HUES48 (cell line): ENCODE results near the gene THAP6.

Source experiments
- H3K27ac ChIP-seq: one replicate; pipeline ENCODE4 v1.7.0; 2013; ENCODE audit warnings: low read depth, low read length, inconsistent platforms
- H3K27me3 ChIP-seq: 2 replicates; pipeline ENCODE4 v1.6.1; 2013; ENCODE audit warnings: mild to moderate bottlenecking, low read length; ENCODE audit not compliant: control insufficient read depth, insufficient read depth
- H3K36me3 ChIP-seq: 2 replicates; pipeline ENCODE4 v1.6.1; 2013; ENCODE audit warnings: low read length; ENCODE audit not compliant: control insufficient read depth, insufficient read depth
- H3K4me1 ChIP-seq: 2 replicates; pipeline ENCODE4 v1.6.1; 2013; ENCODE audit warnings: mild to moderate bottlenecking, low read length; ENCODE audit not compliant: control insufficient read depth, insufficient read depth
- H3K4me3 ChIP-seq: 2 replicates; pipeline ENCODE4 v1.5.1; 2013; ENCODE audit warnings: mild to moderate bottlenecking, low read depth, low read length
- H3K9ac ChIP-seq: 2 replicates; pipeline ENCODE4 v1.6.1; 2013; ENCODE audit warnings: mild to moderate bottlenecking, low read depth, low read length, moderate library complexity
- H3K9me3 ChIP-seq: 2 replicates; pipeline ENCODE4 v1.6.1; 2013; ENCODE audit warnings: low read length; ENCODE audit not compliant: control insufficient read depth, insufficient read depth

THAP6 gene

GRCh38 chr4:75547647-75548387 lies 33.5 kb downstream of the THAP6 start:
- H3K27me3 ChIP-seq, result no peaks in the 10 kb centered on the region

DNA sequence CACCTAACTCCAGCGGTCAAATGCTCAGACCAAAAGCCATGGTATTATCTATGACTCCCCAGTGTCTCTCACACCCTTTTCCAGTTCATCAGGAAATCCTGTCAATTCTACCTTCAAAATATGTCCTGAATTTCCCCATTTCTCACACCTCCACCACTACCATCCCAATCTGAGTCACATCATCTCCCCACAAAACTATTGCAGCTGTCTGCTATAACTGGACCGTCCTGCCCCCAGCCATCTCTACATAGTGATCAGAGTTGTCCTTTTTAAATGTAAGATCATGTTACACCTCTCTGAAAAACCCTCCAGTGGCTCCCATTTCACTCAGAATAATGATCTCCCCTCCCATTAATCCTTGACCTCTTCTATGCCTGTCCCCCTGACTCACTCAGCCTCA lies 34.7 kb downstream of the THAP6 start:
- Histone ChIP-seq H3K27me3 (no peaks in the 10 kb centered on the region), H3K4me3 (no peak overlapping the region), H3K9me3 (no peaks in the 10 kb centered on the region), H3K36me3 (no peaks in the 10 kb centered on the region), H3K4me1 (no peaks in the 10 kb centered on the region), H3K9ac (no peak overlapping the region), H3K27ac (no peak overlapping the region)

More at GRCh38 chr4:75547647-75548387, 33.5 kb downstream of the THAP6 start:
- Histone ChIP-seq H3K9ac (no peak overlapping the region), H3K4me1 (no peaks in the 10 kb centered on the region), H3K27ac (no peak overlapping the region), H3K9me3 (no peaks in the 10 kb centered on the region), H3K4me3 (no peak overlapping the region), H3K36me3 (no peaks in the 10 kb centered on the region)

DNA sequence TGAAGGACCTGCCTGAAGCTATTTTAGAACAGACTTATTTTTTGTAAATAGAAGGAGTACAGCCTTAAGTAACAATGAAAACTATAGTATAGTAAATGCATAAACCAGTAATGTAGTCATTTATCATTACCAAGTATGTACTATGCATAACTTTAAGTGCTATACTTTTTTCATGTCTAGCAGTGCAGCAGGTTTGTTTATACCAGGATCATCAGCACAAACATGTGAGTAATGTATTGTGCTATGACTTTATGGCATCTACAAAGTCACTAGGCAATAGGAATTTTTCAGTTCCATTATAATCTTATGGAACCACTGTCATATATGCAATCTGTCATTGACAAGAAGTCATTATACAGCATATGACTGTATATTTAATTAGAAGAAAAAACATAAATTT lies 38.2 kb downstream of the THAP6 start:
- H3K27ac ChIP-seq, result no peak overlapping the region
- no peak overlapping the region for H3K4me3 ChIP-seq
- H3K36me3 ChIP-seq, result no peaks in the 10 kb centered on the region
- H3K9ac ChIP-seq, result no peak overlapping the region
- H3K27me3 ChIP-seq, result no peaks in the 10 kb centered on the region
- peaks cover 5% of the 10 kb centered on the region; the same call in 1 of the 2 replicates for H3K4me1 ChIP-seq
- no peaks in the 10 kb centered on the region for H3K9me3 ChIP-seq

DNA sequence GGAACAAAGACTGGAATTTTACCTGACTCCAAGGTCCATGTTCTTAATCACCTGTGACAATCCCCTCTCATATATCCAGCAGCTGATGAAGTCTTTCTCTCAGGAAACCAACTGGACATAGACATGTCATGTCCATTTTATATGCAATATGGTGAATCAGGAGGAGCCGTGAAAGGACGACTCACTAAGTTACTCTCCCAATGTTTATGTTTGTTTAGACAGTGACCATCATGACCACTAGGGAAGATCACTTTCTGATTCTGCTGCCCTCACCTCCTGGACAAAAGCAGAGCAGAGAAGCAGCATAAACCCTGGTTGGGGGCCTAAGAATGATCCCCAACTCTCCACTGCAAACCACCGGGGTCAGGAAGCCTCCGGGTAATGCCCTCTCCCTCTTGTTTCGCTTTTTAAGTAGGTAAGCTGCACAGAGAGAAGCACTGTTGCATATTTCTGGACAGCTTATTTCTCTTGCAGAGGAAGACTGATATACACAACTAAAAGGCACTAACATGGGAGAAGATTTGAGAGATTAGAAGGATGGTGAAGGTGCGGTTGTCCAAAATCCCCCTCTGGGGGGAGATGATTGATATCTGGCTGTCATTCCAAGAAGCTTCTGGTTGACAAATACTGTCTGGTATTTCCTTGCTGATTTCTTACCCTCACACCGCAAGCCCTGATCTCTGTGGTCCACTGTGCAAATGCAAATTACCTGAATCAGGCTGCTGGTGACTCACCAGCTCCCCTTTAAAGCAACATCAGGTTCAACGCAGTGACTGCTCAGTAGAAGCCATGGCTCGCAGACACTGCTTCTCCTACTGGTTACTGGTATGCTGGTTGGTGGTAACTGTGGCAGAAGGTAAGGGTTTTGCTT lies 41.3 kb downstream of the THAP6 start, which contains the start of gene ODAPH:
ODAPH (plus strand) TSS at position 773 of the 871 bp plus-strand sequence; CDS start at position 790, 17 bp downstream.
- peaks cover 5% of the 10 kb centered on the region; the same call in 1 of the 2 replicates for H3K4me1 ChIP-seq
- H3K9ac ChIP-seq, result no peak within 1 kb of the TSS
- H3K9me3 ChIP-seq, result no peaks in the 10 kb centered on the region
- H3K36me3 ChIP-seq, result no peaks in the 10 kb centered on the region
- H3K27me3 ChIP-seq, result no peaks in the 10 kb centered on the region
- H3K4me3 ChIP-seq, result no peak within 1 kb of the TSS
- no peak within 1 kb of the TSS for H3K27ac ChIP-seq

- Histone ChIP-seq H3K4me3 (no peak overlapping the region), H3K36me3 (no peaks in the 10 kb centered on the region), H3K9ac (no peak overlapping the region)
Measured at GRCh38 chr4:75557696-75558095, 43.4 kb downstream of the THAP6 start.

DNA sequence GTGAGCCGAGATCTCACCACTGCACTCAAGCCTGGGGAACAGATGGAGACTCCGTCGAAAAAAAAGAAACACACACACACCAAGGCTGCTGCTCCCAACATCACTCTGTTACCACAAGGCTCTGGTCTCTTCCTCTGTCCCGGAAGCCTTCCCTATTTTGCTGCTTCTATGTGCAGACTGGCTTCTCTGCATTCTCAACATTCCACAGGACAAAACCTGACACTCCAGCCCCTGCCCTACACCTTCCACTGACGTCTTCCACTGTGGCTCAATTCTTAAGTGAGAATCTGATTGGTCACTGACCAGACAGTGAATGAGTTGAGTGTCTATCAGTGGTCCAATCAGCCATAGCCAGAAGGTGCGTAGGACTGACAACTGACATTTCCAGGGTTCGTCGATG lies 47.5 kb downstream of the THAP6 start:
- no peaks in the 10 kb centered on the region for H3K27me3 ChIP-seq
- H3K9me3 ChIP-seq, result no peaks in the 10 kb centered on the region
- no peak overlapping the region for H3K4me3 ChIP-seq
- H3K4me1 ChIP-seq, result no peaks in the 10 kb centered on the region
- H3K36me3 ChIP-seq, result no peaks in the 10 kb centered on the region
- no peak overlapping the region for H3K27ac ChIP-seq
- no peak overlapping the region for H3K9ac ChIP-seq

More at GRCh38 chr4:75557696-75558095, 43.4 kb downstream of the THAP6 start:
- H3K4me1 ChIP-seq, result peaks cover 5% of the 10 kb centered on the region; the same call in 1 of the 2 replicates
- no peaks in the 10 kb centered on the region for H3K27me3 ChIP-seq
- H3K9me3 ChIP-seq, result no peaks in the 10 kb centered on the region
- H3K27ac ChIP-seq, result no peak overlapping the region

DNA sequence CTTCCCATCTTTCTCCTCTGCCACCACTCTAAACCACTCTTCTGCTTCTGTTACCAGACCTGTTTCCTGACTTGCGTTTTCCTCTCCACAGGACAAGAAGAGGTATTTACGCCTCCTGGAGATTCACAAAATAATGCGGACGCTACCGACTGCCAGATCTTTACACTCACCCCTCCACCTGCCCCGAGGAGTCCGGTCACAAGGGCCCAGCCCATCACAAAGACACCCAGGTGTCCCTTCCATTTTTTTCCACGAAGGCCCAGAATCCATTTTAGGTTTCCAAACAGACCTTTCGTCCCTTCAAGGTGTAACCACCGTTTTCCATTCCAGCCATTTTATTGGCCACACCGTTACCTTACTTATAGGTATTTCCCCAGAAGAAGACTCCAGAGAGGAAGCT lies 49.8 kb downstream of the THAP6 start:
- no peak overlapping the region for H3K27ac ChIP-seq
- no peaks in the 10 kb centered on the region for H3K36me3 ChIP-seq
- no peaks in the 10 kb centered on the region for H3K9me3 ChIP-seq
- no peak overlapping the region for H3K9ac ChIP-seq
- H3K27me3 ChIP-seq, result no peaks in the 10 kb centered on the region
- no peak overlapping the region for H3K4me3 ChIP-seq
- no peaks in the 10 kb centered on the region for H3K4me1 ChIP-seq

DNA sequence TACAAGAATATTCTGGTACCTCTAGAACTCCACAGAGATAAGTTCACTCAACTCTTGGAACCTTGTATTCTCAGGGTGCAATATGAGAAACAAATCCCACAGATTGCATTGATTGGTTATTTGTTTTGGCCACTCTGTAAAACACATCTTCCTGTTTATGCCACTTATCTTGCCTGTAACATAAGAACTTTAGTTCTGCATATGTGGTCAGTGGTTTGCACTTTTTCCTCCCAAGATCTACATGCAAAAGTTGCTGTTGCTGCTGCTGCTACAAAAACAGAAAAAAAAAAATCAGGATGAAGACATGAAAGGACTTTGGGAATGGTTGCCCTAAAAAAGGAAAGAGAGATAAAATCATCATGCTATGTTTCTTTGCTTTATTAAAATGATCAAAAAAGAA lies 51.2 kb downstream of the THAP6 start:
- H3K9me3 ChIP-seq, result no peaks in the 10 kb centered on the region
- no peak overlapping the region for H3K9ac ChIP-seq
- H3K36me3 ChIP-seq, result no peaks in the 10 kb centered on the region
- no peak overlapping the region for H3K27ac ChIP-seq
- H3K27me3 ChIP-seq, result no peaks in the 10 kb centered on the region
- H3K4me3 ChIP-seq, result no peak overlapping the region
- H3K4me1 ChIP-seq, result no peaks in the 10 kb centered on the region

GRCh38 chr4:75566911-75567310 lies 52.6 kb downstream of the THAP6 start:
- no peak overlapping the region for H3K4me3 ChIP-seq
- no peak overlapping the region for H3K9ac ChIP-seq
- no peaks in the 10 kb centered on the region for H3K36me3 ChIP-seq
- 0 out of 2 replicates have a peak, but pooled peaks cover under 1% of the 10 kb centered on the region for H3K27me3 ChIP-seq
- H3K4me1 ChIP-seq, result no peaks in the 10 kb centered on the region
- no peaks in the 10 kb centered on the region for H3K9me3 ChIP-seq
- no peak overlapping the region for H3K27ac ChIP-seq

DNA sequence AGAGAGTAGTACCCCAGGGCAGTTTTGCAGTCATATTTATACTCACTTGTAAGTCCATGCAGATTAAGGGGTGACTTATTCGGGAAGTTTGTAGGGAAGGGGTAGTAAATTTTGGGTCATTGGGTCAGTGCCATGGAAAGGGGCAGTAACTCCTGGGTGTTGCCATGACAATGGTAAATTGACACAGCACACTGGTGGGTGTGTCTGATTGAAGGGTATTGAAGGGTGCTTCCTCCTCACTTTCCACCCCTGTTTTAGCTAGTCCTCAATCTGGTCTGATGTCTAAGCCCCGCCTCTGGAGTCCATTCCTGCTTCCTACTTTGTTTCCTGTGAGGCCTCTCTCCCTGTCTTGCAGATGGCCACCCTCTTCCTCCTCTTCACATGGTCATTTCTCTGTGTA lies 53.5 kb downstream of the THAP6 start:
- H3K9ac ChIP-seq, result no peak overlapping the region

More for the DNA sequence above, 53.5 kb downstream of the THAP6 start:
- Histone ChIP-seq H3K27me3 (peaks cover 9% of the 10 kb centered on the region), H3K4me1 (no peaks in the 10 kb centered on the region), H3K9me3 (no peaks in the 10 kb centered on the region), H3K36me3 (no peaks in the 10 kb centered on the region), H3K27ac (no peak overlapping the region), H3K4me3 (no peak overlapping the region)
